ENCODE measurements around the gene TMEM266. TPM values are rescaled to one million over a fixed set of nuclear protein-coding genes. Genes with fewer than 3 reads are reported as not detected.

The TMEM266 gene
- total and polyA plus RNA-seq, 2 of the 4 experiments (the other 2 are of a cell fraction) = not detected

DNA sequence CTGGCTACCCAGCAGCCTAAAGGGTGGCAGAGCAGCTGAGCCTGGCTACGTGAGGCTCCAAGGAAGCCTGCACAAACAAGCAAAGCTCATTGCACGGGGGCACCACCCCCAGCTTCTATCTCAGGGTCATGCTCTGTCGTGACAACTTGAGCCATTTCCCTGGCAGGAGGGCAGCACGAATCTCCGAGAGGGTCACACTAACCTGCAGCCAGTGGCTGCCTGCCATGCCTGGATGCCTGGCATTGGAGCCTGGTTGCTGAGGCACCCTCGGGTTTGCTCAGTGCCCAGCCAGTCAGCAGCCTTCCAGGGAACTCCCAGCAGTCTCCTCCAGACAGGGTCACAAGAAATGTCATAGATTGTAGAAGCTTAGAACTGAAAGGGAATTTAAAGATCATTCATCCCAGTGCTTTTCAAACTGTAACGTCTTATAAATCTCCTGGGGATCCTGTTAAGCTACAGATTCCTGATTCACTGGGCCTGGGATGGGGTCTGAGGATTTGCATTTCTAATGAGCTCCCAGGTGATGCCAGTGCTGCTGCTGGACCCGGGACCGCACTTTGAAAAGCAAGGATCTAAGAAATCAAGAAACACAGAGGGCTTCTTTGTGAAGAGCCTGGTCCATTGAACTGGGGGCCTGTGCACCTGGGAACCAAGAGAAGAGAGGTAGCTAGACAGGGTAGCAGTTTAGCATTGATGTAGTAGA is 48.4 kb downstream of the TMEM266 start:
- no peak for DNase-seq
- dilution Hi-C loops (cut with HindIII; ENCODE audit: low sequenced_read_pairs, unreplicated experiment) (no loop called here), in situ Hi-C loops (cut with MboI; ENCODE audit: low sequenced_read_pairs) (no loop called here), intact Hi-C loops (cut with micrococcal nuclease) (no loop called here)
- WGBS, 2 experiments (ENCODE audit: extremely low coverage in 2 of 2, insufficient read length in 1 of 2) = 39% methylated on average over 4 of the region's 9 CpGs; no CpG with 5 or more reads in 1 of the 2 experiments
- TF ChIP-seq MXI1 (IDR thresholded peaks at IDR 0.05; ENCODE audit: borderline replicate concordance, low read depth, low read length) (no peak), FOS (IDR thresholded peaks at IDR 0.05; ENCODE audit: low read depth, low read length) (no peak), RCOR1 (IDR thresholded peaks at IDR 0.05; ENCODE audit: insufficient replicate concordance, low read length) (no peak), RFX5 (IDR thresholded peaks at IDR 0.05; ENCODE audit: low read depth, low read length) (no peak), BHLHE40 (IDR thresholded peaks at IDR 0.05; ENCODE audit: low read depth, low read length) (no peak), RAD21 (IDR thresholded peaks at IDR 0.05; ENCODE audit: low read length) (no peak), POLR2A (IDR thresholded peaks at IDR 0.05; ENCODE audit: low read depth, low read length) (no peak), MAFK (IDR thresholded peaks at IDR 0.05; ENCODE audit: low read depth, low read length) (no peak), CHD1 (IDR thresholded peaks at IDR 0.05; ENCODE audit: low read depth, low read length) (no peak)
- no peak overlapping the region for H3K56ac ChIP-seq (ENCODE audit: extremely low read depth, insufficient read depth, low read length)
- H3K23ac ChIP-seq (ENCODE audit: low read depth, low read length) = no peak overlapping the region
- no peak overlapping the region for H3K14ac ChIP-seq (replicated peaks; ENCODE audit: low read depth, low read length)
- ChIA-PET CTCF (interaction anchor here (0.7 kb wide), 1 partner anchor 33 kb away, joined by 6 read pairs; no protein-coding TSS in a partner anchor), POLR2A (ENCODE audit: unreplicated experiment) (no interaction called here)
- no peak overlapping the region for H2BK120ac ChIP-seq (ENCODE audit: low read depth, low read length)
- no peaks in the 10 kb centered on the region for H3K36me3 ChIP-seq (ENCODE audit: control insufficient read depth, insufficient read depth, low read length)
- H3K79me1 ChIP-seq (ENCODE audit: low read depth in 1 of 2, low read length in 2 of 2) = no peaks in the 10 kb centered on the region
- no peak overlapping the region for H3K18ac ChIP-seq (ENCODE audit: low read depth, low read length)
- H2BK5ac ChIP-seq (ENCODE audit: low read depth, low read length, poor library complexity, severe bottlenecking) = no peak overlapping the region
- BruUV-seq (replicated peaks) = no TSS peak
- H3K4me3 ChIP-seq (ENCODE audit: insufficient read depth, low read depth, low read length) = no peak overlapping the region
- no peaks in the 10 kb centered on the region for H3K4me1 ChIP-seq (ENCODE audit: control insufficient read depth, insufficient read depth, low read length)
- H4K91ac ChIP-seq (ENCODE audit: insufficient read depth, low read depth, low read length) = no peak overlapping the region
- no peaks in the 10 kb centered on the region for H4K20me1 ChIP-seq (ENCODE audit: insufficient read depth, low read length)
- no peaks in the 10 kb centered on the region for H3K9me1 ChIP-seq (ENCODE audit: insufficient read depth, low read length)
- no peak overlapping the region for H4K8ac ChIP-seq (ENCODE audit: low read depth in 2 of 2, low read length in 2 of 2)
- H2AK5ac ChIP-seq (ENCODE audit: low read depth, low read length) = no peak overlapping the region
- no peak overlapping the region for H3K27ac ChIP-seq (ENCODE audit: insufficient read depth, low read length)
- H2BK15ac ChIP-seq (ENCODE audit: low read depth, low read length) = no peak overlapping the region
- no peak overlapping the region for H2BK20ac ChIP-seq (ENCODE audit: low read depth, low read length)
- H3K4me2 ChIP-seq (ENCODE audit: low read depth, low read length) = no peak overlapping the region
- H3K9me3 ChIP-seq (ENCODE audit: control insufficient read depth, insufficient read depth, low read length) = no peaks in the 10 kb centered on the region
- no peak overlapping the region for H3K4ac ChIP-seq (ENCODE audit: low read depth, low read length)
- no peak overlapping the region for H2AFZ ChIP-seq (replicated peaks; ENCODE audit: low read length, poor library complexity)
- ATAC-seq (ENCODE audit: low read depth) = no peak
- H3K27me3 ChIP-seq (ENCODE audit: control insufficient read depth, insufficient read depth, low read length) = peaks cover 9% of the 10 kb centered on the region
- no peak overlapping the region for H3K9ac ChIP-seq (ENCODE audit: low read depth, low read length)
- H2AK9ac ChIP-seq (replicated peaks; ENCODE audit: low read depth, low read length, poor library complexity) = no peak overlapping the region
- H4K5ac ChIP-seq (ENCODE audit: low read depth, low read length) = no peak overlapping the region
